ENCODE measurements around the gene AMER3. TPM values are rescaled to one million over a fixed set of nuclear protein-coding genes. Genes with fewer than 3 reads are reported as not detected.

The AMER3 gene
- total and polyA plus RNA-seq, 2 of the 4 experiments (the other 2 are of a cell fraction), result not detected

DNA sequence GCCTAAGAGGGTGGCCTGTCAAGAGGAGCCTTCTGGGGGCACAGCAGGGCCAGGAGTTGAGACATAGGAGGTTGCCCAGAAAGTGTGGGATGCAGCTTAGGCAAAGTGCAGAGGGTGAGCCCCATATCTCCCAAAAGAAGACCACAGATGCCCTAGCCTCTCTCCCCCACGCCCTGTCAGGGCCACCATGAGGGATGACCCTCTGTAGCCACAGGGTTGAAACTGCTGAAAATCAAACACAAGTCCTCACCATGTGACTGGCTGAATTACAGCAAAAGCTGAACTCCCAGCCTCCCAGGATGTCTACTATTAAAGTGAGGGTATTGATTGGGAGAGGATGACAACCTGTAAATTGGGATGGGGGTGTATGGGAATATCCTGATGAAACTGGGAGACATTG lies 44.0 kb downstream of the AMER3 start:
- no TSS peak for BruUV-seq (replicated peaks)
- Histone ChIP-seq H4K91ac (ENCODE audit: insufficient read depth, low read depth, low read length) (no peak overlapping the region), H4K20me1 (ENCODE audit: insufficient read depth, low read length) (no peaks in the 10 kb centered on the region), H3K27me3 (ENCODE audit: control insufficient read depth, insufficient read depth, low read length) (no peaks in the 10 kb centered on the region; the same call in 1 of the 2 replicates), H2BK120ac (ENCODE audit: low read depth, low read length) (no peak overlapping the region), H4K8ac (ENCODE audit: low read depth in 2 of 2, low read length in 2 of 2) (no peak overlapping the region), H2BK15ac (ENCODE audit: low read depth, low read length) (no peak overlapping the region), H3K14ac (replicated peaks; ENCODE audit: low read depth, low read length) (no peak overlapping the region), H3K56ac (ENCODE audit: extremely low read depth, insufficient read depth, low read length) (no peak overlapping the region), H2AFZ (replicated peaks; ENCODE audit: low read length, poor library complexity) (no peak overlapping the region), H3K79me1 (ENCODE audit: low read depth in 1 of 2, low read length in 2 of 2) (no peaks in the 10 kb centered on the region), H2AK5ac (ENCODE audit: low read depth, low read length) (no peak overlapping the region), H3K4ac (ENCODE audit: low read depth, low read length) (no peak overlapping the region), H3K9me3 (ENCODE audit: control insufficient read depth, insufficient read depth, low read length) (no peaks in the 10 kb centered on the region), H4K5ac (ENCODE audit: low read depth, low read length) (no peak overlapping the region), H3K9ac (ENCODE audit: low read depth, low read length) (no peak overlapping the region), H3K27ac (ENCODE audit: insufficient read depth, low read length) (no peak overlapping the region), H3K4me3 (ENCODE audit: insufficient read depth, low read depth, low read length) (no peak overlapping the region), H2AK9ac (replicated peaks; ENCODE audit: low read depth, low read length, poor library complexity) (no peak overlapping the region), H3K4me2 (ENCODE audit: low read depth, low read length) (no peak overlapping the region), H3K23ac (ENCODE audit: low read depth, low read length) (no peak overlapping the region), H3K4me1 (ENCODE audit: control insufficient read depth, insufficient read depth, low read length) (no peaks in the 10 kb centered on the region), H3K18ac (ENCODE audit: low read depth, low read length) (no peak overlapping the region), H3K9me1 (ENCODE audit: insufficient read depth, low read length) (no peaks in the 10 kb centered on the region), H2BK5ac (ENCODE audit: low read depth, low read length, poor library complexity, severe bottlenecking) (no peak overlapping the region), H3K36me3 (ENCODE audit: control insufficient read depth, insufficient read depth, low read length) (no peaks in the 10 kb centered on the region), H2BK20ac (ENCODE audit: low read depth, low read length) (no peak overlapping the region)
- ChIA-PET CTCF (no interaction called here), POLR2A (ENCODE audit: unreplicated experiment) (no interaction called here)
- TF ChIP-seq CEBPB (IDR thresholded peaks at IDR 0.05; ENCODE audit: low read depth, low read length), result no peak
- no peak for TF ChIP-seq RCOR1 (IDR thresholded peaks at IDR 0.05; ENCODE audit: insufficient replicate concordance, low read length)
- no peak for TF ChIP-seq NFE2L2 (IDR thresholded peaks at IDR 0.05; ENCODE audit: low read depth, low read length)
- no CpG with 5 or more reads among the region's 1 CpG for WGBS, 2 experiments (ENCODE audit: extremely low coverage in 2 of 2, insufficient read length in 1 of 2)
- DNase-seq, result no peak
- in situ Hi-C loops (cut with MboI; ENCODE audit: low sequenced_read_pairs) (no loop called here), dilution Hi-C loops (cut with HindIII; ENCODE audit: low sequenced_read_pairs, unreplicated experiment) (no loop called here), intact Hi-C loops (cut with micrococcal nuclease) (loop anchor here (5.0 to 10.0 kb wide), 3 partner anchors 296 to 536 kb away; partner anchors contain the start of gene FAM168B)
- ATAC-seq (ENCODE audit: low read depth), result no peak
